GM21619 (cell line): ENCODE data around the gene OTOS.

ENCODE experiments used
- ATAC-seq: cut with Tn5 transposase; IDR thresholded peaks from one replicate; pipeline ENCODE4 v1.9.1; 2021; ENCODE audit not compliant: unreplicated experiment

The OTOS gene

DNA sequence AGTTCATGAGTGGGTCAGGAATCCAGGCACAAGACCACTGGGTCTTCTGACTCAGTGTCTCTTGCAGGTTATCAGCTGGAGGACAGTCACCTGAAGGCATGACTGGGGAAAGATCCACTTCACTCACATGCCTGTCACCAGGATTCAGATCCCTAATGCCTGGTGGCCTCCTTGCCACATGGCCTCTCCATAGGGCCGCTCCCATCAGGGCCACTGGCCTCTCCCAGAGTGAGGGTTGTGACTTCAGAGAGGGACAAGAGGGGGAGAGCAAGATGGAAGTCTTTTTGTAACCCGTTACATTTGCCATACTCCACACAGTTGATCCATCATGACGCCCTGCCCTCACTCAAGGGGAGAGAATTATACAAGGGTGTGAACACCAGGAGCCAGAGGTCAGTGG is 13.0 kb upstream of the OTOS start:
- no peak for ATAC-seq

DNA sequence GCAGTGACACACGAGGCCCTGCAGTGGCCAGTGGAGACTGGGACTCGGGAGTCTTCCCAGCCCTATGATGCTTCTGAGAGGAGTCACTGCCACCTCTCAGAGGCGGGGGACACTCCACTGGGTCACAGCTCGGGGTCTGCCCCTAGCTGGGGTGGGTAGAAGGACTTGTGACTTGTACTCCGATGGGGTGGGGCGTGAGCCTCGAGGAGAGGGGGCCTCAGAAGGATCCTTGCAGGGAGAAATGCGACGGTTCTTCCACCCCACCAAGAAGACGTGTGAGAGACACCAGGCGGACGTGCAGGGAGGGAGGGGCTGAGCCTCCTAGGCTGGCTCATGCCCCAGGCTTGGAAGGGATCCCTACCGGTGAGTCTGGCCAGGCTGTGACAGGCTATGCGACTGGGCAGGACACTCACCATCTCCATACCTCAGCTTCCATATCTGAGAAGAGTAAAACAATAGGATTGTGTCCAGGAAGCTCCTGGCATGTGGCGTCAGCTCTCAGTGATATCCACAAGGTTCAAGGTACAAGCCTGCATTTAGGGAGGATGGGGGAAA is 11.1 kb upstream of the OTOS start:
- ATAC-seq: no peak

DNA sequence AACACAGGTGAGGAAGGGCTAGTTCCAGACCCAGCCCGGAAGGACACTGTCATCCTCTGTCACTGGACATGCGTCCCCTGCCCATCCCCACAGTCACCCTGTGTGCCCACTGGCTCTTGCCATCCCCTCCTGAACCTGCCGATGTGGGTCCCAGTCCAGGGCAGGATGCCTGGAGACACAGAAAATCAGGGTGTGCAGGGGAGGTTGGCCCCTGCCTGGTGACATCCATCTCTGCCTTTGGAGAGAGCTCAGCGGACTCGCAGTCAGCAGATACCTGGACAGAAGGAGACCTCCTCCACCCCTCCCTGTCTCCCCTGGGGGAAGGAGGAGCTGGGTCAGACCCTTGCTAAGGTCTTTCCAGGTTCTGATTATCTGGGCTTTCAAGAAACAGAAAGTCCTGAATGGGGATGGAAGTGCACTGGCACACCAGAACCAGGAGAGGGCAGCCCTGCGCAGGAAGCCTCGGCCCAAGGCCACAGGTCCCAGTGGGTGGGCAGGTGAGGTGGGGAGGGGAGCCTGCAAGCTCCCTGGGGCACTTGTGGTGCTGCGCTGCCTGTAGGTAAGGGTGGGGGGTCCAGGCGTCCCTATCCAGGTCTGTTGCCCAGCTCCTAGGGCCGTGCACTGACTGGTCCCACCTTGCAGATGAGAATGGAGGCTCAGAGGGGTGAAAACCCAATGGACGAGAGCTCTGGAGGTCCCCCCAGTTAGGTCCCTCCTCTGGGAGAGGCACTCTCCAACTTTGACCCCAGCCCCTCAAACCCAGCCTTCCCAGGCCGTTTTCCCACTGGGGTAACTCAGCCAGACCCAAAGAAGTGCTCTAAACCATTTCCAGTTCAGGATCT is 9.7 kb upstream of the OTOS start:
- no peak for ATAC-seq

DNA sequence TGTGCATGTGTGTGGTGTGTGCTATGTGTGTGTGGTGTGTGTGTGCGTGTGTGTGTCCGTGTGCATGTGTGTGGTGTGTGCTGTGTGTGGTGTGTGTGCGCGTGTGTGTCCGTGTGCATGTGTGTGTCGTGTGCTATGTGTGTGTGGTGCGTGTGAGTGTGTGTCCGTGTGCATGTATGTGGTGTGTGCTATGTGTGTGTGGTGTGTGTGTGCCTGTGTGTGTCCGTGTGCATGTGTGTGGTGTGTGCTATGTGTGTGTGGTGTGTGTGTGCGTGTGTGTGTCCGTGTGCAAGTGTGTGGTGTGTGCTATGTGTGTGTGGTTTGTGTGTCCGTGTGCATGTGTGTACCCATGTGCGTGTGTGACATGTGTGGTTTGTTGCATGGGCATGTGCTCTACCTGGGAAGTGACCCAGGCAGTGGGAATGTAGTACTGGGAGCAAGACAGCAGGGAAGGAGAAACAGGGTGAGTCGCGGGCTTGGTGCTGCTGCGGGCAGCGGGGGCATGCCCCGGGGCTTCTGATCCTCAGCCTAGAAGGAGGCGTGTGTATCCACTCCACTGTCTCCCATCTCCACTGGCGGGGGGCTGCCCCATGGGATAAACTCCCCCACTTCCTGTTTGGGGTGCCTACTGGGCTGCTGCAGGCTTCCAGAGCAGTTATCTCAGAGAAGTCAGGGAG is 7.6 kb upstream of the OTOS start:
- ATAC-seq: no peak

DNA sequence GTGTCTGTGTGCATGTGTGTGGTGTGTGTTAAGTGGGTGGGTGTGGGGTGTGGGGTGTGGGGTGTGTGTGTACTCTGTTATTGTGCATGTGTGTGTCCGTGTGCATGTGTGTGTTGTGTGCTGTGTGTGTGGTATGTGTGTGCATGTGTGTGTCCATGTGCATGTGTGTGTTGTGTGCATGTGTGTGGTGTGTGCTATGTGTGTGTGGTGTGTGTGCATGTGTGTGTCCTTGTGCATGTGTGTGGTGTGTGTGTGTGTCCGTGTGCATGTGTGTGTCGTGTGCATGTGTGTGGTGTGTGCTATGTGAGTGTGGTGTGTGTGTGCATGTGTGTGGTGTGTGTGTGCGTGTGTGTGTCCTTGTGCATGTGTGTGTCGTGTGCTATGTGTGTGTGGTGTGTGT is 6.9 kb upstream of the OTOS start:
- ATAC-seq: no peak

DNA sequence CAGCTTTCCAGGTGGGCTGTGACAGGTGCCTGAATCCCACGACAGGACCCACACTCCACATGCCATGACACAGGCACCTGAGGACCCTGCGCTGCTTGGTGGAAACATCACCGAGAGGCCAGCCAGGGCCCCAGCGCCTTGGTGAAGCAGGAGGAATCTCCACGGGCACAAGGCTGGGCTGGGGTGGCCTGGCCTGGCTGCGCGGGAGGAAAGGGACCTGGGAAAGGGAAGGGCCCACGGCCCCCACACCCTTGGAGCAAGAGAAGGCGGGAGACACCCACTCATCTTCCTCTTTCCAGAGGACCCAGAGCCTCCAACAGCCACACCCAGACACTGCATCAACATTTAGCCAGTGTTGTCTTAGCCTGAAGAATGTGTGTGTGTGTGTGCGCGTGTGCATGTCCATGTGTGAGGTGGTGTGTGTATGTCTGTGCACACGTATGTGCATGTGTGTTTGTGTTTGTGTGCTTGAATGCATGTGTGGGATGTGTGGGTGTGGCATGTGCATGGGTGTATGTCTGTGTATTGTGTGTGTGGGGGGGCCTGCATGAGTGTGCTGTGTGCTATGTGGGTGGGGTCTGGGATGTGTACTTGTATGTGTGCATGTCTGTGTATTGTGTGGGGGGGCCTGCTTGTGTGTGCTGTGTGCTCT is 6.3 kb upstream of the OTOS start:
- ATAC-seq: no peak

DNA sequence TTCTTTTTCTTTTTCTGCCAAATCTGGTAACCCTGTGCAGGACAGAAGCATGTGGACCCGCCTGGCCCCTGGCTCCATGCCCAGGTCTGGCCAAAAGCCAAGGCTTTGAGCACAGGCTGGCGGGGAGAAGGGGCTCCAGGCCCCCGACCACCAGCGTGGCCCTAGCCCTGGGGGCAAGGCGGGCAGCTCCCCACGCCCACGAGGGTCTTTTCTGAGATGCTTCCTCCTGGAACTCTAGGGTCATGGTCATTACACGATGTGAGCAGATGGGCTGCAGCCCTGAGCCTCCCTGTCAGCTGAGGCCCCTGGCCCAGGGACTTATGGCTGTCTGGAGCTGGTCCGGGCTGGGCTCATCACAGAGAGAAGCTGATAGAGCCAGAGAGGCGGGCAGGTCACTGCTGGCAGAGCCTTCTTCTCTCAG is 5.7 kb upstream of the OTOS start:
- no peak for ATAC-seq

DNA sequence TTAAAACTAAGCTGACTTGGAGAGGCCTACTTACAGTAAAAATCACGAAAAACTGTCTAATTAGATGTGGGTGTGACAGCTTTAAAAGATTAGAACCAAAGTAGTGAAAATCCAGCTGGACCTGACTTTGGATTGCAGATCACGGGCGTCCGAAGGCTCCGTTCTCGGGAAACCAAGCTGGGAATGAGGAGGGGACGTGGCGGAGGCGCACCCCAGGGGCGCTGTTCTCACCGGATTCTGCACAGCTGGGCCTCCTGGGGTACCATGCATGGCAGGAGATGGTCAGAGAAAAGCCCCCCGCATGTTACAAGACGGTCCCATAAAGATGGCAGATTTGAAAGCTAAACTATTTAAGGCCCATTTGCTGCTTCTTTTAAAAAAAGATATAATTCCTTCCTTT is 5.0 kb upstream of the OTOS start:
- no peak for ATAC-seq

DNA sequence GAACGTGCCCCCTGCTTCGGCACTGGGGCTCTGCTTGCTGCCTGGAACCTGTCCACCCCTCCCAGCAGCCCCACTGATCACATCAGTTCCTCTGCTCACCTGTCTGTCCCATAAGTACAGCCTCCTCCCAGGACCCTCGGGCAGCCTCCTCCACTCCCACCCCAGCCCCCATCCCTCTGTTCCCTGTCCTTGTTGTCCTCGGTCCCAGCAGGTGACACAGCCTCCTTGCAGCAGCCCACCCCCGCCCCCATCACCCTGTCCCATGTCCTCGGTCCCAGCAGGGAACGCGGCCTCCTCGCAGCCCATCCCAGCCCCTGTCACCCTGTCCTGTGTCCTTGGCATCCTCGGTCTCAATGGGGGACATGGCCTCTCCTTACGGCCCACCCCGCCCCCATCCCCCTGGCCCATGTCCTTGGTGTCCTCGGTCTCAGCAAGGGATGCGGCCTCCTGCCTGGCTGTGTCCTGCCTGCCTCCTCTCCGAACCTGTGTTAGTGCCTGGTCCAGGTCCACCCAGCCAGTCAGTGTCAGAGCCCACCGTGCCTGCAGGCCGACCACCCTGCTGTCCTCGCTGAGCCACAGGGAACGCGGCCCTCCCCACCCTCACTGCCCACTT is 4.3 kb upstream of the OTOS start:
- no peak for ATAC-seq

DNA sequence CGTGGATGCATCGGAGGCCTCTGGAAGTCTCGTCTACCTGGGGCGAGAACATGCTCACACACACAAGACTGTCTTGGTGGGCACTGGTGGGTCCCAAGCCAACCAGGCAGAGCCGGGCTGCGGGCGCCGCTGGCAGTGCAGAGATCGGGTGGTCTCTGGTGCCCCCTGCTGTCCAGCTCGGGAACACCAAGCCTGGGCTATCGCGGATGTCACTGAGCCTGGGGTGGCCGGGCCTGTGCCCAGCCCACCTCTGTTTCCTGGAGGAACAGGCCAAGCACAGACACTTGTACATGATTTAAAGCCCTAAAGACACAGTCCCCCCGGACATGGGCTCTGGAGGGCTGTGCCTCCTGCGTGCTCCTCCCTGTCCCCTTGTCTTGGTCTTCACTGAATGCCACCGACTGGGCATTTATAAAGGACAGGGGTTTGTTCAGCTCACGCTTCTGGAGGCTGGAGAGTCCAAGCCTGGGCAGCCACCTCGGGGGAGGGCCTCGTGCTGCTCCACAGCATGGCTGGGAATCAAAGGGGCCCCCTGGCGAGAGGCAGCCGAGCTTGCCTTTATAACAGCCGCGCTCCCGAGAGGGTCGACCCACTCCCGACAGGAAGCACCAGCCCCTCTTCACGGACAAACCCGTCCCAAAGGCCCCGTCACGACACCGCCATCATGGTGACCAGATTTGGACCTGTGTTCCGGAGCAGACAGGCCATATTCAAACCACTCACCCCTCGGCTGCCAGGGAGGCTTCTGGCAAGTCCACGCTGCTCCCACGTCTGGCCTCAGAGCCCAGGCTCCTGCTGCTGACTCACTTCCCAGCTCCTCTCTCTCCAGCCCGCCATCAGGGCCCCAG is 3.6 kb upstream of the OTOS start:
- peak; percentile 74 for ATAC-seq

DNA sequence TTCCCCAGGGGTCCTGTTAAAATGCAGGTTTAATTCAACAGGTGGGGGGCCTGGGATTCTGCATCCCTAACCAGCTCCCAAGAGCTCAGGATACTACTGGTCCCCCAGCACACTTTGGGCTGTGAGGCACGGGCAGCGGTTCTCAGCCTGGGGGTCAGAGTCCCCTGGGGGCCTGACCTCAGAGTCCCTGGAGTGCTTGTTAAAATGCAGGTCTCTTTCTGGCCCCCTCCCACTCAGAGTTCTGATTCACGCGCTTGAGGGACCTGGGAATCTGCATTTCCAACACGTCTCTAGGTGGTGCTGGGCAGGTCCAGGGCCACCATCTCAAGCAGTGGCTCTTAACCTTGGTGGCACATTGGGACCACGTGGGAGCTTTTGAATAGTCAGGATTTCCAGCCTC is 2.8 kb upstream of the OTOS start:
- no peak for ATAC-seq

DNA sequence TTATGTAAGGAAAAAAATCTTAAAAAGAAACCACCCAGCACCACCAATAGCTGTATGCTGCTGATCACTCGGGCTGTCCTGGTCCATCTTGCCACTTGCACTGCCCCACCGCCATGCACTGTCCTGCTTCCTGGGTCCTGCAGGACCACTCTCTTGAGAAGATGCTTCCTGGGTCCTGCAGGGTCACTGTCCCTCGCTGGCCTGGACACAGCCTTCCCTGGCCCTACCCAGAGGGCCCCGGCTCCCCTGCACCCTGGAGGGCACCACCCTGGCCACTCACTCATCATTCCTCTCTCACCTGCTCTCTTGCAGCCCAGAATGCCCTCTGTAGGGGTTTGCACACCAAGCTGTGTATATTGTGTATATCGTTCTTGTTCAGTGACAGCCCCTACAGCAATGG is 2.4 kb upstream of the OTOS start:
- no peak for ATAC-seq

DNA sequence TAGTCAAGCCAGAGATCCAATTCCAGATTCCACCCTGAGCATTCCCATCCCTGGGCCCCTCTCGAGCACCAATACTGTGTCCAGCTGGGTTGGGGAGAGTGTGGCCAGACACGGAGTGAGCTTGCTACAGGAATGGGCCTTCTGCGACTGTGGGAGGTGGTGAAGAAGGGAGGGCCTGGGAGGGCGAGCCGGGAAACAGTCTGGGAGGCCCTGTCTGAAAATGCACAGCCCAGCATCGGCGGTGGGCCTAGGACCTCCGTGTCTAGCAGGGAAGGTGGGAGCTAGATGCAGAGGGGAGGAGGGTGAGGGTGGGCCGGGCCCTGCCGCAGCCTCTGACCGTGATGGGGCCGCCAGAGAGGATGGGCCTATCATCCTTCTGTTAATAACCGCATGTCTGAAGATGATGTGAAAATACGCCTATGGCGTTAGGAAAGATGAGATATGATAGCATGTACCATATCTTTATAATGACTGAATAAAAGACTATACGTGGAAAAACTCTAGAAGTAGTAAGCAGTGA is 1.9 kb upstream of the OTOS start:
- ATAC-seq: no peak

DNA sequence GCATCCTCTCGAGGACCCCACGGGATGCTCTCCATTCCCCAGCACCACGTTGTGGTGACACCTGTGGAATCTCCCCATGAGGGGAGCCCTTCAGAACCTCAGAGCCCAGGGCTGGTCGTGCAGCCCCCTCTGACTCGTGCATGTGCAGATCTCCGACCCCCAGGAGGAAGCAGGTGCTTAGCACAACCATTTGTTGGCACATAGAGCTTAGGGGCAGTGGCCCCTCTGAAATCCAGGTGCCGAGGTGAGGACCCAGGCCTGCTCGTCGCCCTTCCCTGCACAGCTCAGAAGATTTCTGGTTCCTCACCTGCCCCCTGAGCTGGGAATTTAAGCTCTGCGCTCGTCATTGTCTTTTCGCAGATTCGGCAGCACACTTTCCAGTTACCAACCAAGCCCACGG is 1.3 kb upstream of the OTOS start:
- ATAC-seq: no peak

DNA sequence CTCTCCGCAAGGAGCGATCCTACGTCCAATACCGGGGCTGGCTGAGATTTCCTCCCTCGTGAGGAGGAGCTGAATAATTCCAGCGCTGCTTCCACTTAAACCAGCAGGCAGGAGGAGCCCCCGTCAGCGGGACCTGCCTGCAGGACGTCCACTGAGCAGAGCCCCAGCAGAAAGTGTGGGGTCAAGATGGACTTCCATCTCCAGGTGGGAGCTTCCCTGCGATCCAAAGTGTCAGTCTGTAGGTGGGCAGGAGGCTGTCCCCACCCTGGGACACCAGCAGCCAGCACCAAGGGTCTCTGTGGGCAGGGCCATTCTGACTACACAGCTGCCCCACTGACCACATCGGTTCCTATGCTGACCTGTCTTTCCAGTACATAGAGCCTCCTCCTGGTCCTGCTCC is 462 bp upstream of the OTOS start:
- no peak for ATAC-seq

DNA sequence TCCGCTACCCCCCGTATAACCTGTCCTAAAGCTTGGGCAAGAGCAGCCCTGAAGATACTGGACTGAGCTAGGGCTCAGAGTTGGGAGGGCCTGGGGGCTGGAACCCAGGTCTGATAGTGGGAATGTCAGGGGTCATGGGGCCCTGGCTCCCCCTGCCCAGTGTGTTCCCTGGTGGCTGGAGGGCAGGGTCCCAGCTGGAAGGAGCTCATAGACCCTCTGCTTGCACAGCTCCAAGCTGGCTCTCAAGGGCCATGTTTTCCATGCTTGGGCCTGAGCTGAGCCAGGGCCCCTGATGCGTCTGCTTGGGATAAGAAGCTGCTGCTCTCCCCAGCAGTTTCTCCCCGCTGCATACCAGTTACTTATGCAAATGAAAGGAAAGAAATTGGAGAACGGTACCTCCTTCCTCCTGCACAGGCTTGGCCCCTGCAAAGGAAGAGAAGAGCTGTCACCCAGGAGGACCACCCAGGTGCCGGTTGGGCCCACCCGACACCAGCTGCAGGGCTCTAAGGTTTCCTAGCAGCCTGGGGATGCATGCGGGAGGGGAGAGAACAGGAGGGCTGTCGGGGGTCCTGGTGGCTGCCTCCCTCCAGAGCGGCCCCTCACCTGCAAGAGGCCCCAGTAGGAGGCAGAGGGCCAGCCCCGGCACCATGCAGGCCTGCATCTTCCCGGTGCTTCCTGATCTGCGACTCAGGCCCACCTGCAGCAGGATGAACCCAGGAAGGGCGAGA is 628 bp downstream of the OTOS start:
- no peak for ATAC-seq

DNA sequence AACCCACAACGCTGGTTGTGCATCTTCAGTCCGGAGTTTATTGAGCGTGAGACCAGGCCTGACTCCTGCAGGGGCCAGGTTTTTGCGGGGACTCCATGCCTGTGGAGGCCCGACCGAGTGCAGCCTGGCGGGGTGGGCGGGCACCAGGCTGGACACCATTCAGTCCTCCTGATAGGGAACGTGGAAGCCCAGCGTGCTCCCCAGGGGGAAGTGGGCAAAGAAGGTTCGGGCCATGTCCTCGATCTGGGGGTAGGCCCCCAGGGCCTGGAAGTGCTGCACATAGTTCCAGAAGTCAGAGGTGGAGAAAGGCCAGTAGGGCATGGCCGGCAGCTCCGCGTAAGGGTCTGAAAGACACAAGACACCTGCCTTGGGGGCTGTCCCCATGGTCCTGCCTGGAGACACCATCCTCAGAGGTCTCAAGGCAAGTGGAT is 1.4 kb downstream of the OTOS start:
- ATAC-seq: no peak

DNA sequence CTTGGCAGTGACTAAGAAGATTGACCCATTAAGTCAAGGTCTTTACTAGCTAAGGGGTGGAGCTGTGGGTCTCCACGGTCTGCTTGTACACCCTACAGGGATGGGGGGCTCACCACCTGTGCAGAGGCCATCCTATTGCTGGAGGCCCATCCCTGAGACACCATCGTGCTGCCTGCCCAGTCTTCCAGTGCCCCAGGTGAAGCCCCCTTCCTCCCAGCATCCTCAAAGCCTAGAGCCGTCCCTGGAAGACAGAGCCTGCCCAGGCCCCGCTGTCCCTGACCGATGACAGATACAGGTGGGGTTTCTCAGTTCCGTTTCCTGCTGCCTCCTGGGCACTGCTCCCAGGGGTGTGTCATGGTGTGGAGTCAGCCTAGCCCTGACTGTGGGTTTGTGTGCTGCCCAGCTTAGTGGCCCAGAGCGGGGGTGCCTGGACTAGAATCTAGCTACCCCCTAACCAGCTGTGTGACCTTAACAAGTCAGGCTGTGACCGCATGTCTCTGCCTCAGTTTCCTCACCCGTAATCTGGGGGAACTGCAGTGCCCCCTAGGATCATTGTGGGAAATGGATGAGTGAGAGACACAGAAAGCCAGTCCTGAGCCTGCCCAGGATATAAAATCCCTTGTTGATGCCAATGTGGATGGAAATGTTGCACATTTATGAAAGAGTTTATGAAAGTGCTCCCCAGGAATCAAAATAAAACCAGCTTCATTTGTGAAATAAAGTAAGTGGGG is 2.0 kb downstream of the OTOS start:
- no peak for ATAC-seq
